GM12801 (cell line): ENCODE results near the gene CPO.

Experiments
- TF ChIP-seq, protein P1 (sequence below): IDR thresholded peaks from one replicate; pipeline ENCODE4 v1.5.1; 2011; ENCODE audit warnings: control low read depth; ENCODE audit not compliant: insufficient read length; ENCODE audit errors: extremely low read depth

The CPO gene

DNA sequence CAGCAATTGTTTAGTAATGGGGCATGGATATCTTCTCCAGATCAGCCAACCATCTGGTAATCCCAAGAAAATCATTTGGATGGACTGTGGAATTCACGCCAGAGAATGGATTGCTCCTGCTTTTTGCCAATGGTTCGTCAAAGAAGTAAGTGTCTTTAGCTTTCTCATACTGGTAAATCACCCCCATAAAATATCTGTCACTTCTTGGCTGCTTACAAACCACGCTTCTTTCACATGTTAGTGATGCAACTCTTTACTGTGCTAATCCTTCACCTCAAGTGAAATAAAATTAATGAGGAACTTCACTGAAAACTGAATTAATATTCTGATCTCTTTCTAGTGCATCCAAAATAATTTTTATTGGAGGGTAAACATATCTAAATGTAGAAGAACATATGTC is 18.9 kb downstream of the CPO start:
- TF ChIP-seq, protein P1, sequence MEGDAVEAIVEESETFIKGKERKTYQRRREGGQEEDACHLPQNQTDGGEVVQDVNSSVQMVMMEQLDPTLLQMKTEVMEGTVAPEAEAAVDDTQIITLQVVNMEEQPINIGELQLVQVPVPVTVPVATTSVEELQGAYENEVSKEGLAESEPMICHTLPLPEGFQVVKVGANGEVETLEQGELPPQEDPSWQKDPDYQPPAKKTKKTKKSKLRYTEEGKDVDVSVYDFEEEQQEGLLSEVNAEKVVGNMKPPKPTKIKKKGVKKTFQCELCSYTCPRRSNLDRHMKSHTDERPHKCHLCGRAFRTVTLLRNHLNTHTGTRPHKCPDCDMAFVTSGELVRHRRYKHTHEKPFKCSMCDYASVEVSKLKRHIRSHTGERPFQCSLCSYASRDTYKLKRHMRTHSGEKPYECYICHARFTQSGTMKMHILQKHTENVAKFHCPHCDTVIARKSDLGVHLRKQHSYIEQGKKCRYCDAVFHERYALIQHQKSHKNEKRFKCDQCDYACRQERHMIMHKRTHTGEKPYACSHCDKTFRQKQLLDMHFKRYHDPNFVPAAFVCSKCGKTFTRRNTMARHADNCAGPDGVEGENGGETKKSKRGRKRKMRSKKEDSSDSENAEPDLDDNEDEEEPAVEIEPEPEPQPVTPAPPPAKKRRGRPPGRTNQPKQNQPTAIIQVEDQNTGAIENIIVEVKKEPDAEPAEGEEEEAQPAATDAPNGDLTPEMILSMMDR = no peak

DNA sequence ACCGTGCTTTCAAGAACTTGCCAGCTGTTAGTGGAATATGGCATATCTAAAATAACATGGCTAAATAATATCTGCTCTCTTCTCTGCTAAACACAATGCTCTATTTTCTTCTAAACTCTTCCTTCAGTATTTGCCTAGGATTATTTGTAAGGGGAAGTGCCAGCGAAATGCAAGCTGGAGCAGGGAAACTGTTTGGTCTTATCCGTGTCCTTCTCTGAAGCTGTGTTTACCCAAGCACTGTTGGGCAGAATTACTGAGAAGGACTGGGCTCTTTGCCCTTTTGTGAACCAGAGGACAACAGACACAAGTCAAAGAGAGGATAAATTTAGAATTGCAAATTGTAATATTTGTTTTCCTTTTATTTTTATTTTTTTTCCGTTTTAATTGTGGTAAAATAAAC is 23.6 kb downstream of the CPO start:
- TF ChIP-seq, protein P1 = no peak

DNA sequence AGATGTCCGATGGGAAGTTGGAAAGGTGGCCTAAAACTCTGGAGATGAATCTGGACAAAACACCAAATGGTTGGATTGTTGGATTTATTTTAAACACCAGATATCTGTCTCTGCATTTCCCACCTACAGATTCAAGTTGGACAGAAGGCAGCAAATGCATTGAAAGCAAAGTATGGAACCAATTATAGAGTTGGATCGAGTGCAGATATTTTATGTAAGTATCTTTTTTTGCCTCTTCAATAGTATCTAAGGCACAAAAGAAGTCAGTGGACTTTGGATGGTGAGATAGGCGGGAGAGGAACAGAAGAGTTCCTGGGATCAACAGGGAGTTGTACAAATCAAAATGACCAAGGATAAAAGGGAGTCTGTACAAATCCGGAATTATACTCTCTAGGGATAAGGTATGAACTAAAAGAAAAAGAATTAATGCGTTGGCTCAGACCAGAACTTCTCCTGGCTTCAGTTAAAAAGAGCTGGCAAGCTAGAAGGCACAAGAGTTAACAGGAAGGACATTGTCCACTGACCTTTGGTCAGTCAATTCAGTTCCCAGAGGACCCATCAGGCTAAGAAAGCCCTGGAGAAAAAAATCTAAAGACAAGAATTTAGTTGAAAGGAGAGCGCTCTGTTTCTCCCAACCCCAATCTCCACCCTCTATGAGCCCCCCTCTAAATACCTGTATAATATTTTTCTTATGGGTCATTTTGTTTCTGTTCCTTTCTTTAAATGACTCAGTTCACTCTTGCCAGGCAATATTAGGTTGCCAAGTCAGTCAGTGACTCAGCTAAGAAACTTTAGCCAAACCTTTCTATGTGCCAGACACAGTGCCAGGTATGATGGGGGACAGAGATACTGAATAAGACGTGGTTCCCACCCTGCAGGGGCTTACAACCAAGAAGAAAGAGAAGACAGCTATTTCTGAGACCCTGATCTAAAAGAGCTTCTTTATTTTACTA is 29.1 kb downstream of the CPO start:
- TF ChIP-seq, protein P1 = no peak

DNA sequence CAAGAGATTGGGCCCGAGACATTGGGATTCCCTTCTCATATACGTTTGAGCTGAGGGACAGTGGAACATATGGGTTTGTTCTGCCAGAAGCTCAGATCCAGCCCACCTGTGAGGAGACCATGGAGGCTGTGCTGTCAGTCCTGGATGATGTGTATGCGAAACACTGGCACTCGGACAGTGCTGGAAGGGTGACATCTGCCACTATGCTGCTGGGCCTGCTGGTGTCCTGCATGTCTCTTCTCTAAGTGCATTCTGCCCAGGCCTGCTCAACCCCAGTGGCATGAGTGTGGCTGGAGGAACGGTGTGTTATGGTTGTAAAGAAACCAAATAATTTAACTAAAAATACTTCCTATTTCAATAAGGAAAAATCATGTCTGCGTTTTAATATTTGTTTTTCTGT is 29.9 kb downstream of the CPO start:
- TF ChIP-seq, protein P1 = no peak

DNA sequence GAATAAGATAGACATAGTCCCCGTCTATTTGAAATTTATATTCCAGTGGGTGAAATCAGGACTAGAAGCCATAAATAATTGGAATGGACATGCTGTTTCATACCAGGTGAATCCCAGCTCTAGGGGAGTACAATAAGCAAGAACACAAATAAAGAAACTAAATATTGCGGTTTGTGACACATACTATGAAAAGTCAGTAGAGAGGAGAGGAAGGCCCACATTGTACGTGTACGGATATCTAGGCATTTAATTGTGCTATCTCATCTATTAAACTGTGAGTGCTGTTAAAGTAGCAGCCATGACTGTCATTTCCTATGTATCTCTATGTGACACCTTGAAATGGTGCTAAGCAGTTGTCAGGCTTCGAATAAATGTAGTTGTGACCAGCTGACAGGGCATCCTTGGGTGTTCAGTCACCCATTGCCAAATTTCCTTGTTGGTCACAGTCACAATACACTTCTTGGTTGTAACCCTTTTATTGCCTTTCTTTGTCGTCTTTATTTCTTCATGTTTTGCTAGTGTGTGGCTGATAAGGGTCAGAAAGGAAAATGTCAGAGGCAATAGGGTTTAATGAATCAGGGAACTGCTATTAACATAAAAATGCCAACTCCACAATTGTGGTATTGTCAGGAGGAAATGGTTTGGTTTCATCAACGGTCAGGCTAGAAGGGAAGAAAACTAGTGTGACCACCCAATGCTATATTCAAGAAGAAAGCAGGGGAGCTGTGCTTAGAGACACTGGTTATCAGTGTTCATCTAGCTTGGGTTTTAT is 31.5 kb downstream of the CPO start:
- TF ChIP-seq, protein P1 = no peak

DNA sequence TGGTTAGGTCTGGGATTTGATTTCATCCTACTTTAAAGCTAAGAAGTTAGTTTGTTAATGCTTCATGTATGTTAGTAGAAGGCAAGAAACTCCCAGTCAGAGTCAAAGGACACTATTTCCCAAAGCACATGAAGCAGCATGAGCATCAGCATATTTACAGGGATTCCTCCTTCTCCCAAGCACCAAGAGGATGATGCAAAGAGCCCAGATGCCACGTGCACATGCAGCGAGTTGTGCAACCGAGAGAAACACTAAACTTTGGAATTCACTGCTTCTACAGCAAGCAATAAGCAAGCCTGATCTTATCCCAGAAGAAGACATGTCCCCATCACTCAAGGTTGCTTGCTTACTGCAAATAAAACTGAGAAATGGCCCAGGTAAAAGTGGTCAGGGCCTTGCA is 32.5 kb downstream of the CPO start:
- TF ChIP-seq, protein P1 = no peak

DNA sequence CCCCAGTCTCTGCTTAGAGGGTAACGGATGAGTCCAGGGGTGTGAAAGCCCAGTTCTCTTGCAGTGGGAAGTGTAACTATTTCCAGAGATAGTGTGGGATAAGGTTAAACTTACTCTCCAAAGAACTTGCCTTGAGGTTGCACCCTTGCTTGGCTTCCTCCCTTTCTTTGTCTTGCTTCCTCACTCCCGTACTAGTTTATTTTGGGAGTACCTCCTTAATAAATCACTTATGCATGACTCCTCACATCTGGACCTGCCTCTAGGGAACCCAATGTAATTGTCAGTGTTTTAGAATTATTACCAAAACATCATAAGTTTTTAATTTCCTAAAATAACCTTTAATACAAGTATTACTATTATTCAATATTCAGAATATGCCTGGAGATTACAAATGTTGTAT is 35.2 kb downstream of the CPO start:
- TF ChIP-seq, protein P1 = no peak
